Measurements from ENCODE around the gene PLPPR5.

GRCh38 chr1:98904684-98905083, 100.0 kb downstream of the PLPPR5 start:
- TF ChIP-seq CTCF (IDR thresholded peaks at IDR 0.05; ENCODE audit: low read length): no peak
- no peak for TF ChIP-seq EZH2 (optimal IDR thresholded peaks at IDR 0.05; ENCODE audit: low read depth, low read length)
- TF ChIP-seq EZH2phosphoT487 (IDR thresholded peaks at IDR 0.05; ENCODE audit: low read length): no peak
